Thymus (tissue), 11 donors: ENCODE results near the gene ZNF888. TPM values are rescaled to one million over a fixed set of nuclear protein-coding genes. Genes with fewer than 3 reads are reported as not detected.
"Not testable (repeated sequence)": the region's sequence is repeated elsewhere in the genome, so short reads cannot be mapped to it uniquely, and the experiment has no call there.

Experiments
- DNase-seq, 9 donors: peaks; one replicate each; pipeline ENCODE4 v3.0.0-alpha.2; 2013; ENCODE audit warnings: low spot score in 9 of 9, low read depth in 6 of 9, missing footprints in 1 of 9
- H3K27ac ChIP-seq, 2 donors: one replicate each; pipeline ENCODE4 v1.5.1; 2013; ENCODE audit warnings: control low read depth in 1 of 2, low read depth in 1 of 2, low read length in 1 of 2, mild to moderate bottlenecking in 1 of 2, moderate library complexity in 1 of 2
- H3K27me3 ChIP-seq, 2 donors: one replicate each; pipeline ENCODE4 v1.5.1; 2013; ENCODE audit warnings: low read length in 1 of 2; ENCODE audit not compliant: control insufficient read depth in 2 of 2, insufficient read depth in 1 of 2
- H3K36me3 ChIP-seq, 2 donors: one replicate each; pipeline ENCODE4 v1.5.1; 2013; ENCODE audit warnings: low read length in 1 of 2, mild to moderate bottlenecking in 1 of 2, moderate library complexity in 1 of 2; ENCODE audit not compliant: control insufficient read depth in 2 of 2, insufficient read depth in 2 of 2
- H3K4me1 ChIP-seq, 2 donors: one replicate each; pipeline ENCODE4 v1.5.1; 2013; ENCODE audit warnings: low read length in 2 of 2; ENCODE audit not compliant: control insufficient read depth in 2 of 2, insufficient read depth in 2 of 2
- H3K4me3 ChIP-seq, 2 donors: one replicate each; pipeline ENCODE4 v1.5.1; 2013; ENCODE audit warnings: low read length in 2 of 2, control low read depth in 1 of 2, mild to moderate bottlenecking in 1 of 2
- H3K9me3 ChIP-seq, 2 donors: one replicate each; pipeline ENCODE4 v1.5.1; 2013; ENCODE audit warnings: low read length in 1 of 2, mild to moderate bottlenecking in 1 of 2; ENCODE audit not compliant: control insufficient read depth in 2 of 2, insufficient read depth in 1 of 2
- WGBS: extraction: QIAGEN DNeasy Blood & Tissue Kit; methylation state at CpG from one replicate; pipeline ENCODE4 v1.1.7; 2013; 5-methylcytosine and 5-hydroxymethylcytosine counted together
- polyA plus RNA-seq: library from polyadenylated mRNA; stranded (reverse); fragments of 200-250 nt; gene quantifications from one replicate; pipeline ENCODE4 v1.2.3, GENCODE V29; 2013
- total RNA-seq: library from RNA; stranded (reverse); fragments of 120-200 nt; gene quantifications from one replicate; pipeline ENCODE4 v1.2.4, GENCODE V29; 2013
- donor health status: healthy.

Gene ZNF888
- total and polyA plus RNA-seq, 2 donors, result 5.7 to 6.1 TPM

- H3K27ac ChIP-seq, result peak overlapping the region in 1 of 2 donors; percentile 84
- H3K9me3 ChIP-seq, result peaks cover 0 to 4% of the 10 kb centered on the region in 2 donors
- H3K4me1 ChIP-seq, result peaks cover 11 to 13% of the 10 kb centered on the region in 2 donors
- no peaks in the 10 kb centered on the region for H3K27me3 ChIP-seq
- peak in 1 of 9 donors; percentile 1 for DNase-seq
- H3K4me3 ChIP-seq, result peak overlapping the region; percentile 87 to 95
- peaks cover 0 to 6% of the 10 kb centered on the region in 2 donors for H3K36me3 ChIP-seq
- 44% methylated on average over 24 of the region's 24 CpGs for WGBS
These were observed 26.6 kb downstream of the ZNF888 start for GRCh38 chr19:52896431-52897137.

GRCh38 chr19:52891336-52891735 lies 31.9 kb downstream of the ZNF888 start:
- H3K9me3 ChIP-seq, result no peaks in the 10 kb centered on the region
- peaks cover 16 to 24% of the 10 kb centered on the region in 2 donors for H3K36me3 ChIP-seq
- 66% methylated on average over 4 of the region's 4 CpGs for WGBS

GRCh38 chr19:52889931-52890330 lies 33.3 kb downstream of the ZNF888 start:
- H3K27ac ChIP-seq, result no peak overlapping the region
- no peak for DNase-seq
- H3K27me3 ChIP-seq, result no peaks in the 10 kb centered on the region
- WGBS, result 98% methylated on average over 4 of the region's 4 CpGs
- no peaks in the 10 kb centered on the region for H3K9me3 ChIP-seq
- H3K4me3 ChIP-seq, result no peak overlapping the region
- H3K36me3 ChIP-seq, result peaks cover 18 to 30% of the 10 kb centered on the region in 2 donors
- H3K4me1 ChIP-seq, result no peaks in the 10 kb centered on the region

More at GRCh38 chr19:52891336-52891735, 31.9 kb downstream of the ZNF888 start:
- H3K4me1 ChIP-seq, result peaks cover 1 to 2% of the 10 kb centered on the region in 2 donors
- no peak overlapping the region for H3K4me3 ChIP-seq
- DNase-seq, result no peak
- H3K27ac ChIP-seq, result no peak overlapping the region
- no peaks in the 10 kb centered on the region for H3K27me3 ChIP-seq

GRCh38 chr19:52889076-52889475 lies 34.2 kb downstream of the ZNF888 start:
- Histone ChIP-seq H3K4me1 (no peaks in the 10 kb centered on the region), H3K4me3 (no peak overlapping the region), H3K27ac (no peak overlapping the region), H3K27me3 (no peaks in the 10 kb centered on the region), H3K36me3 (peaks cover 23 to 39% of the 10 kb centered on the region in 2 donors), H3K9me3 (peaks cover 1 to 4% of the 10 kb centered on the region in 2 donors)
- DNase-seq, result no peak
- 99% methylated on average over 7 of the region's 7 CpGs for WGBS

- peaks cover 21 to 29% of the 10 kb centered on the region in 2 donors for H3K9me3 ChIP-seq
- no peaks in the 10 kb centered on the region for H3K27me3 ChIP-seq
- no peak overlapping the region for H3K4me3 ChIP-seq
- no peak for DNase-seq
- peaks cover 32 to 52% of the 10 kb centered on the region in 2 donors for H3K36me3 ChIP-seq
- H3K27ac ChIP-seq, result no peak overlapping the region
- 90% methylated on average over 11 of the region's 11 CpGs for WGBS
- H3K4me1 ChIP-seq, result no peaks in the 10 kb centered on the region
These were observed 42.3 kb downstream of the ZNF888 start for GRCh38 chr19:52880895-52881389.

- not testable (repeated sequence) for H3K27me3 ChIP-seq, DNase-seq, H3K9me3 ChIP-seq, H3K36me3 ChIP-seq, H3K27ac ChIP-seq, H3K4me1 ChIP-seq, H3K4me3 ChIP-seq
- WGBS, result 93% methylated on average over 6 of the region's 6 CpGs
These were observed 50.2 kb downstream of the ZNF888 start for GRCh38 chr19:52872996-52873395.

- 98% methylated on average over 3 of the region's 3 CpGs for WGBS
- no peak overlapping the region for H3K4me3 ChIP-seq
- H3K27me3 ChIP-seq, result no peaks in the 10 kb centered on the region
- no peak overlapping the region for H3K27ac ChIP-seq
- H3K9me3 ChIP-seq, result no peaks in the 10 kb centered on the region
- H3K36me3 ChIP-seq, result no peaks in the 10 kb centered on the region
- H3K4me1 ChIP-seq, result no peaks in the 10 kb centered on the region
- DNase-seq, result no peak
These were observed 51.8 kb downstream of the ZNF888 start for GRCh38 chr19:52871466-52871865.

- not testable (repeated sequence) for H3K4me1 ChIP-seq, H3K9me3 ChIP-seq, H3K27ac ChIP-seq, H3K27me3 ChIP-seq, H3K36me3 ChIP-seq, DNase-seq, H3K4me3 ChIP-seq
- WGBS, result 92% methylated on average over 11 of the region's 11 CpGs
These were observed 55.2 kb downstream of the ZNF888 start for GRCh38 chr19:52868031-52868430.

- Histone ChIP-seq H3K36me3 (peaks cover 9 to 16% of the 10 kb centered on the region in 2 donors), H3K27ac (peak within 1 kb of the TSS in 1 of 2 donors; percentile 83), H3K4me3 (peak within 1 kb of the TSS; percentile 67 to 69)
- H3K9me3 ChIP-seq, H3K4me1 ChIP-seq, H3K27me3 ChIP-seq: not testable (repeated sequence)
- peak; percentile 25 to 78 (median 43) for DNase-seq
- 6% methylated on average over 43 of the region's 43 CpGs for WGBS
These were observed 65.6 kb downstream of the ZNF888 start, which contains the start of gene ZNF468 for GRCh38 chr19:52857378-52858191. TSS of gene ZNF468 (minus strand) at chr19:52857619. CDS start at chr19:52854272, 3,347 bp downstream.
